ENCODE data around the gene PDE4DIP.
"Not testable (repeated sequence)": the region's sequence is repeated elsewhere in the genome, so short reads cannot be mapped to it uniquely, and the experiment has no call there.

PDE4DIP gene

GRCh38 chr1:148874408-148875388, 30.5 kb downstream of the PDE4DIP start:
- DNase-seq (ENCODE audit: low read depth): not testable (repeated sequence)

- DNase-seq (ENCODE audit: low read depth): not testable (repeated sequence)
Measured at GRCh38 chr1:148879812-148880416, 35.7 kb downstream of the PDE4DIP start.

- not testable (repeated sequence) for DNase-seq (ENCODE audit: low read depth)
Measured at GRCh38 chr1:148881261-148881660, 37.0 kb downstream of the PDE4DIP start.

- DNase-seq (ENCODE audit: low read depth): not testable (repeated sequence)
Measured at GRCh38 chr1:148885219-148885618, 41.0 kb downstream of the PDE4DIP start.

GRCh38 chr1:148886293-148886692, 42.1 kb downstream of the PDE4DIP start:
- not testable (repeated sequence) for DNase-seq (ENCODE audit: low read depth)

- not testable (repeated sequence) for DNase-seq (ENCODE audit: low read depth)
Measured at GRCh38 chr1:148888597-148888996, 44.4 kb downstream of the PDE4DIP start.

- DNase-seq (ENCODE audit: low read depth): not testable (repeated sequence)
Measured at GRCh38 chr1:148889267-148890074, 45.2 kb downstream of the PDE4DIP start.

GRCh38 chr1:148890075-148890568, 45.9 kb downstream of the PDE4DIP start:
- not testable (repeated sequence) for DNase-seq (ENCODE audit: low read depth)

- DNase-seq (ENCODE audit: low read depth): not testable (repeated sequence)
Measured at GRCh38 chr1:148894360-148895352, 50.4 kb downstream of the PDE4DIP start.

GRCh38 chr1:148900026-148900425, 55.8 kb downstream of the PDE4DIP start:
- DNase-seq (ENCODE audit: low read depth): not testable (repeated sequence)

- DNase-seq (ENCODE audit: low read depth): not testable (repeated sequence)
Measured at GRCh38 chr1:148900691-148901090, 56.5 kb downstream of the PDE4DIP start.

- DNase-seq (ENCODE audit: low read depth): not testable (repeated sequence)
Measured at GRCh38 chr1:148901150-148901952, 57.1 kb downstream of the PDE4DIP start.

GRCh38 chr1:148901953-148902341, 57.7 kb downstream of the PDE4DIP start:
- DNase-seq (ENCODE audit: low read depth): not testable (repeated sequence)

GRCh38 chr1:148909219-148909826, 65.1 kb downstream of the PDE4DIP start:
- DNase-seq (ENCODE audit: low read depth): not testable (repeated sequence)

- not testable (repeated sequence) for DNase-seq (ENCODE audit: low read depth)
Measured at GRCh38 chr1:148911303-148911928, 67.2 kb downstream of the PDE4DIP start.

GRCh38 chr1:148916222-148916621, 72.0 kb downstream of the PDE4DIP start:
- not testable (repeated sequence) for DNase-seq (ENCODE audit: low read depth)

- DNase-seq (ENCODE audit: low read depth): not testable (repeated sequence)
Measured at GRCh38 chr1:148916695-148917348, 72.6 kb downstream of the PDE4DIP start.

- DNase-seq (ENCODE audit: low read depth): not testable (repeated sequence)
Measured at GRCh38 chr1:148918836-148919447, 74.7 kb downstream of the PDE4DIP start.

All from fibroblast of gingiva (primary cell).